T47D (cell line): ENCODE results near the gene CNIH3.

Experiments used
- DNase-seq, 2 experiments: peaks; one replicate each; pipeline versions ENCODE4 v3.0.0 to v3.0.0-alpha.2; 2011 to 2012; ENCODE audit warnings: low read depth in 1 of 2, low spot score in 1 of 2
- JUND ChIP-seq: IDR thresholded peaks from 2 replicates; pipeline ENCODE4 v1.6.1; 2012; ENCODE audit warnings: low read depth
- in situ Hi-C: cut with HindIII; loops from 2 replicates; pipeline ENCODE4 v1.10.0; 2016; ENCODE audit warnings: low sequenced_read_pairs, low pct_unique_long_range_greater_than_20kb

CNIH3 gene

GRCh38 chr1:224739303-224739996 is 123.3 kb downstream of the CNIH3 start:
- no peak for TF ChIP-seq JUND
- in situ Hi-C loops: no loop called here
- DNase-seq: no peak

GRCh38 chr1:224739997-224740684 is 124.0 kb downstream of the CNIH3 start:
- in situ Hi-C loops: no loop called here
- TF ChIP-seq JUND: no peak
- DNase-seq: no peak

DNA sequence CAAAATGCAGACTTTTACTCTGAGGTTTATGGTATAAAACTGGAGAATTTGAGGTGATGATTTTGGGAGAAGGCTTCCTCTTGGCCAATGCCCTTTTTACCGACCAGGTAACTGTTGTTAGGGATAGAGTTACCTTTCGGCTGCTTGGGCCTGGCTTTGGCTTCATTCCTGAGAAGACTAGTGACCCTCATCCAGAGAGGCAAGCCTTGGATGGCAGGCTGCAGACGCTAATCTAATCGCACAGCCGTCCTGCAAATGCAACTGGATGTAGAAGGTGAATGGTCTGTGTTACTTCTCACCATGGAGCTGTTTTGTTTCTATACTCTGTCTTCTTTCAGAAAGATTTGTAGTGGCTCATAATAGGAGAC is 124.6 kb downstream of the CNIH3 start:
- in situ Hi-C loops: no loop called here
- no peak for DNase-seq
- no peak for TF ChIP-seq JUND

DNA sequence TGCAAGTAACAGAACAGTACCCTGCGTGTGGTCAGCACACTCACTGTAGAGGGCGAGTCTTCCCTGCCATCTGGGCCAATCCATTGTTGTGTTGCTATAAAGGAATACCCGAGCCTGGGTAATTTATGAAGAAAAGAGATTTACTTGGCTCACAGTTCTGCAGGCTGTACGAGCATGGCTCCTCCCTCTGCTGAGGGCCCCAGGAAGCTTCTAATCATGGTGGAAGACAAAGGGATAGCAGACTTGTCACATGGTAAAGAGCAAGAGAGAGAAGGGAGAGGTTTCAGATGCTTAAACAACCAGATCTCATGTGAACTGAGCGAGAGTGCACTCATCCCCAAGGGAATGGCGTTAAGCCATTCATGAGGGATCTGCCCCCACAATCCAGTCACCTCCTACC is 126.2 kb downstream of the CNIH3 start:
- in situ Hi-C loops: no loop called here
- DNase-seq: no peak
- no peak for TF ChIP-seq JUND

DNA sequence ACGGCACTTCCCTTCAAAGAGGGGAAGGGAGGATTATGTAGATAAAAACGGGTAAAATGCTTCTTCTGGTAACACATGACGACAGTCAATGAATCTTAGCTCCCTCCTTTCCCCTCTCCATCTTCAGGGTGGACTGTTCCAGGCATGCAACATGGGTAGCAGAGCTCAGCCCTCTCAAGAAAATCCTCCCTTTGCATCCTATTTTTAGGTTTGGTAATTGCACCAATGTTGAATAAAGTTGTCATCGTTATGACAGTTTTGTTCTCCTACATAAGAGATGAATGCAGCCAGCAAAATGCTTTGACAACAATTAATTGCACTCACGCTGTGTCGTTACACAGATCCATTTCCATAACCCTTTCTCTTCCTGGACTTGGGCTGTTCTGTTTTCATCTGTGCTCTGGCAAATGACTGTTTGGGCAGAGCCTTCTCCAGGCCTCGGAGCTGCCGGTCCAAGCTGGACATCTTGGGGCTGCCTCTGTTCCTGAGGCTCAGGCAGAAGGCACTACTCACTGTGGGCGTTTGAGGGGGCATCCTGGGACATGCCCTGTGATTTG is 127.6 kb downstream of the CNIH3 start:
- TF ChIP-seq JUND: no peak
- in situ Hi-C loops: no loop called here
- no peak for DNase-seq

- in situ Hi-C loops: no loop called here
- DNase-seq: no peak
- no peak for TF ChIP-seq JUND
Observed at GRCh38 chr1:224744521-224744920, 128.4 kb downstream of the CNIH3 start.

DNA sequence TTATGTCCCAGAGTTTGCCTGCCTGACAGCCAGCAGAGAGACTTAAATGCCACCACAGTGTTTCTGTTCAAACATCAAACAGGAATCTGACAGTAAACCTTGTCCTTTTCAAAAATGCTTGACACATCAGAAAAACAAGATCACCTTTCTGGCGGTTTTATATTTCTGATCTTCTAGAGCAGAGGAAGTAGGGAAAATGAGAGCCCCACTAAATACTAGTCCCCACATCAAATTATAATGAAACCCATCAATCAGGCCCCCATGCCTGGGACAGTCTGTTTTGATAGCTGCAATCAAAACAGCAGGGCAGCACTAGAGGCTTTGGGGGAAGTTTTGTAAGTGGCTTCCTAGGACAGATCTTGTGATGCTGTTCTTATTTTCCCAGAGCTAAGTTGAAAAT is 129.3 kb downstream of the CNIH3 start:
- no peak for TF ChIP-seq JUND
- DNase-seq: no peak
- in situ Hi-C loops: no loop called here

- no peak for TF ChIP-seq JUND
- in situ Hi-C loops: no loop called here
- DNase-seq: no peak
Observed at GRCh38 chr1:224745924-224746323, 129.8 kb downstream of the CNIH3 start.

- in situ Hi-C loops: no loop called here
- TF ChIP-seq JUND: no peak
- DNase-seq: peak in 1 of 2 experiments; percentile 31
Observed at GRCh38 chr1:224747578-224747977, 131.5 kb downstream of the CNIH3 start.

DNA sequence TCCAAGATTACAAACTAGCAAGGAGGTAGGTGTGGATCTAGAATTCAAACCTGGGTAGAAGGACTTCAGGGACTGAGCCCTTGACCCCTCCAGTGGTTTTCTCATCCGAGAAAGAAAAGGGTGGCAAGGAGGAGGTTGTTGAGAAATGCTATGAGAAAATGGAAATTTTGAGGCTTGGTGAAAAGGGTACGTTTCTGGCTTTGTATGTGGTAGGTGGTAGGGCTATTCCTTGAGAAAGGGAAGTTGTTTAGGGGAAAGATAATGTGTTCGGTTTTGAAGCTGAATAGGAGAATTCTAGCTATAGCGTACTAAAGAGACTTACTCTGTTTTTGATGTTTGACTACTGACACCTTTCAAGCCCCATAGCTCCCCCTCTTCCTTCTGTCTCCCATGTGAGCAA is 133.8 kb downstream of the CNIH3 start:
- TF ChIP-seq JUND: no peak
- in situ Hi-C loops: no loop called here
- no peak for DNase-seq

DNA sequence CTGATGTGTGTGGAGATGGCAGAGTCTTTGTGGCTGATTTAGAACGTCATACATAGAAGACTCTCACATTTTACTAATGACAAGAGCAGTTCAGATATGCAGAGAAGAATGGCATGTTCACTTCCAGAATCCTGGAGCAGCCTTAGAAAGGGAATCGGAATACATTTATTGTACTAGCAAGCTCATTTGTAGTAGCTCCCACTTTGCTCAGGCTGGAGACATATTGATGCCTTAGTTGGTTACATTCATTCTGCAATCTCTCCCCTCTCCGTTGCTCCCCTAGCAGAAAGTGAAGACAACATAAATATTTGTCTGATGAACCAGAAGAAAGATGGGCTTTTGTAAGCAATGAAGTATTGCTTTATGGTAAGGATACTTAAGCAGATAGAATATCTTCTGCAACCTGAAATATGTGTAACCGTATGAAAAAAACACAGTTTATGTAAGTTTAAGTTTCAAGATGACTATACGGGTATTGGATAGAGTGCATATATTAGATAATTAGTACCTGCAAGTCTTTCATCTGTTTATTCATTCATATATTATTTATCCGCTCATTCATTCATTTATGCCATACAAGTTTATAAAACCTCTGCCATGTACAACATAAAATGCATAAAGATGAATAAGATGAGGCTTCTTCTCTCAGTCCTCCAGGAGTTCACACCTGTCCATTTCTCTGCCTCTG is 135.7 kb downstream of the CNIH3 start:
- no peak for TF ChIP-seq JUND
- no peak for DNase-seq
- in situ Hi-C loops: no loop called here

- in situ Hi-C loops: no loop called here
- DNase-seq: no peak
- TF ChIP-seq JUND: no peak
Observed at GRCh38 chr1:224753491-224753890, 137.4 kb downstream of the CNIH3 start.

DNA sequence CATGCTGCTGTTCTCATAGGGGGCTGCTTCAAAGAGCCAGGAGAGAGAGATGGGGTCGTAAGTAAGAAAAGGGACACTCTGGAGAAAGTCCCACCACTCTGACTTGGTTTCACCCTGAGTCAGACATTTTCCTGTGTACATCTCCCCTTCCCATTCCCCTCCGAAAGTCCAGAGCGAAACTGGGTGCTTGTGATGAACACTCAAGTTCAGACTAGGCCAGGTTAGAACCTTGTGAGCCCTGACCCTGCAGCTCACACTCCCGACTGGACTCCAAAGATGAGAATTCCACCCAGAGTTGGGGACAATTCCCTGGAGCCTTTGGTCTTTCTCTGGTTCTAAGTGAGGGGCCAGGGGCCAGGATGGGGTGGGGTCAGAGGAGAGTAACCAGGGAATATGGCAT is 139.5 kb downstream of the CNIH3 start:
- no peak for DNase-seq
- in situ Hi-C loops: no loop called here
- no peak for TF ChIP-seq JUND
